ENCODE results near the gene VEZF1. TPM values are rescaled to one million over a fixed set of nuclear protein-coding genes. Genes with fewer than 3 reads are reported as not detected.
A peak's percentile ranks its signal among the peaks of the same experiment; 100 is the strongest.

VEZF1 gene
- total and polyA plus RNA-seq, 8 donors: 62.7 to 106 (median 98.5) TPM

GRCh38 chr17:58004060-58004459 lies 16.0 kb upstream of the VEZF1 start:
- intact Hi-C loops (cut with DNase I): loop anchor here in 1 of 2 donors (10.0 kb wide), 1 partner anchor 81 kb away; the partner anchor contains the start of gene DYNLL2
- no peak for TF ChIP-seq CTCF (IDR thresholded peaks at IDR 0.05)
- ATAC-seq (no peak), DNase-seq (no peak)
- Histone ChIP-seq H3K36me3 (peaks cover 8 to 68% of the 10 kb centered on the region in 2 donors), H3K27me3 (no peaks in the 10 kb centered on the region), H3K4me3 (peak overlapping the region in 1 of 2 donors; percentile 95), H3K27ac (no peak overlapping the region), H3K9me3 (no peaks in the 10 kb centered on the region), H3K4me1 (peaks cover 17 to 57% of the 10 kb centered on the region in 2 donors)

GRCh38 chr17:58002973-58003372 lies 14.9 kb upstream of the VEZF1 start:
- ATAC-seq: no peak
- no peaks in the 10 kb centered on the region for H3K27me3 ChIP-seq
- no peak for DNase-seq
- intact Hi-C loops (cut with DNase I): loop anchor here in 1 of 2 donors (10.0 kb wide), 1 partner anchor 82 kb away; the partner anchor contains the start of gene DYNLL2
- H3K9me3 ChIP-seq: no peaks in the 10 kb centered on the region
- H3K36me3 ChIP-seq: peaks cover 8 to 78% of the 10 kb centered on the region in 2 donors
- peaks cover 15 to 52% of the 10 kb centered on the region in 2 donors for H3K4me1 ChIP-seq
- H3K4me3 ChIP-seq: no peak overlapping the region
- H3K27ac ChIP-seq: no peak overlapping the region
- no peak for TF ChIP-seq CTCF (IDR thresholded peaks at IDR 0.05)

GRCh38 chr17:58002154-58002948 lies 14.3 kb upstream of the VEZF1 start:
- Histone ChIP-seq H3K4me1 (peaks cover 12 to 49% of the 10 kb centered on the region in 2 donors), H3K9me3 (no peaks in the 10 kb centered on the region), H3K4me3 (no peak overlapping the region), H3K27ac (no peak overlapping the region), H3K27me3 (no peaks in the 10 kb centered on the region), H3K36me3 (peaks cover 8 to 84% of the 10 kb centered on the region in 2 donors)
- no peak for TF ChIP-seq CTCF (IDR thresholded peaks at IDR 0.05)
- intact Hi-C loops (cut with DNase I): loop anchor here in 1 of 2 donors (10.0 kb wide), 1 partner anchor 82 kb away; the partner anchor contains the start of gene DYNLL2
- ATAC-seq (no peak), DNase-seq (no peak)

GRCh38 chr17:58001461-58002124 lies 13.5 kb upstream of the VEZF1 start:
- intact Hi-C loops (cut with DNase I): loop anchor here in 1 of 2 donors (10.0 kb wide), 1 partner anchor 83 kb away; the partner anchor contains the start of gene DYNLL2
- ATAC-seq (no peak), DNase-seq (no peak)
- peaks cover 8 to 85% of the 10 kb centered on the region in 2 donors for H3K36me3 ChIP-seq
- TF ChIP-seq CTCF (IDR thresholded peaks at IDR 0.05): no peak
- H3K4me1 ChIP-seq: peaks cover 12 to 49% of the 10 kb centered on the region in 2 donors
- no peaks in the 10 kb centered on the region for H3K9me3 ChIP-seq
- no peak overlapping the region for H3K4me3 ChIP-seq
- no peaks in the 10 kb centered on the region for H3K27me3 ChIP-seq
- no peak overlapping the region for H3K27ac ChIP-seq

Data from left lung (tissue), 10 donors.